Smooth muscle cell (in vitro differentiated cells): ENCODE measurements around the gene C1orf74. TPM values are rescaled to one million over a fixed set of nuclear protein-coding genes. Genes with fewer than 3 reads are reported as not detected.

ENCODE experiments used
- DNase-seq: peaks from one replicate; lab custom pipeline; 2025; ENCODE audit not compliant: unreplicated experiment; lab: John Stamatoyannopoulos, UW
- H2AFZ ChIP-seq: fragments of 200-600 bp; sonication (generic); 2 replicates; pipeline ENCODE4 v1.6.0; 2016; ENCODE audit warnings: antibody characterized with exemption, low read depth, mild to moderate bottlenecking
- H3F3A ChIP-seq: fragments of 200-600 bp; sonication (generic); 2 replicates; pipeline ENCODE4 v1.6.0; 2017; ENCODE audit warnings: antibody characterized with exemption, low read depth
- H3K27ac ChIP-seq: fragments of 200-600 bp; sonication (generic); 2 replicates; pipeline ENCODE4 v1.5.1; 2016; ENCODE audit warnings: low read depth, mild to moderate bottlenecking
- H3K27me3 ChIP-seq: fragments of 200-600 bp; sonication (generic); 2 replicates; pipeline ENCODE4 v1.6.1; 2016; ENCODE audit warnings: low read depth, mild to moderate bottlenecking
- H3K36me3 ChIP-seq: fragments of 200-600 bp; sonication (generic); 2 replicates; pipeline ENCODE4 v1.5.1; 2016; ENCODE audit warnings: low read depth
- H3K4me1 ChIP-seq: fragments of 200-600 bp; sonication (generic); 2 replicates; pipeline ENCODE4 v1.5.1; 2016; ENCODE audit warnings: low read depth
- H3K4me2 ChIP-seq: fragments of 200-600 bp; sonication (generic); 2 replicates; pipeline ENCODE4 v1.6.0; 2016; ENCODE audit warnings: mild to moderate bottlenecking
- H3K4me3 ChIP-seq: fragments of 200-600 bp; sonication (generic); 2 replicates; pipeline ENCODE4 v1.5.1; 2016; ENCODE audit warnings: mild to moderate bottlenecking
- H3K79me2 ChIP-seq: fragments of 200-600 bp; sonication (generic); 2 replicates; pipeline ENCODE4 v1.6.0; 2016; ENCODE audit warnings: low read depth, mild to moderate bottlenecking
- H3K9ac ChIP-seq: fragments of 200-600 bp; sonication (generic); 2 replicates; pipeline ENCODE4 v1.6.0; 2016; ENCODE audit warnings: low read depth
- H3K9me3 ChIP-seq: fragments of 200-600 bp; sonication (generic); replicated peaks from 2 replicates; pipeline ENCODE4 v1.5.1; 2016; ENCODE audit warnings: low read depth
- H4K20me1 ChIP-seq: fragments of 200-600 bp; sonication (generic); 2 replicates; pipeline ENCODE4 v1.6.0; 2016; ENCODE audit warnings: low read depth
- CTCF ChIP-seq: fragments of 200-600 bp; sonication (generic); IDR thresholded peaks from 2 replicates; pipeline ENCODE4 v1.5.1; 2017; ENCODE audit warnings: borderline replicate concordance, mild to moderate bottlenecking, antibody characterized with exemption; ENCODE audit not compliant: insufficient read depth, poor library complexity, severe bottlenecking
- WGBS: methylation state at CpG from one replicate; pipeline ENCODE4 v1.1.7; 2016; ENCODE audit warnings: low lambda C conversion rate; 5-methylcytosine and 5-hydroxymethylcytosine counted together
- polyA plus RNA-seq: library from polyadenylated mRNA; unstranded; fragments of >200 nt; fragmentation: Nextera tagmentation; extraction: Ambion mirVana; gene quantifications from 2 replicates; pipeline ENCODE4 v1.2.1, GENCODE V29; 2016
- total RNA-seq: library from RNA; depleted of rRNA; stranded (reverse); fragments of >200 nt; gene quantifications from 2 replicates; pipeline ENCODE4 v1.2.3, GENCODE V29; 2014

Gene C1orf74
- total and polyA plus RNA-seq, 2 experiments from 2014 or later, result 1.0 to 5.0 TPM

- Histone ChIP-seq H4K20me1 (no peaks in the 10 kb centered on the region), H3K9ac (no peak overlapping the region), H3K4me1 (no peaks in the 10 kb centered on the region), H3K27me3 (no peaks in the 10 kb centered on the region), H2AFZ (no peak overlapping the region), H3K9me3 (no peaks in the 10 kb centered on the region), H3K36me3 (no peaks in the 10 kb centered on the region), H3K4me3 (no peak overlapping the region), H3K79me2 (no peaks in the 10 kb centered on the region), H3K27ac (no peak overlapping the region), H3K4me2 (no peak overlapping the region), H3F3A (no peaks in the 10 kb centered on the region)
- TF ChIP-seq CTCF, result no peak
- WGBS, result 88% methylated on average over 2 of the region's 2 CpGs
- DNase-seq, result no peak
Observed at GRCh38 chr1:209741889-209742288, 42.5 kb downstream of the C1orf74 start.

GRCh38 chr1:209741193-209741592, 43.2 kb downstream of the C1orf74 start:
- Histone ChIP-seq H3F3A (no peaks in the 10 kb centered on the region), H2AFZ (no peak overlapping the region), H4K20me1 (no peaks in the 10 kb centered on the region), H3K9me3 (no peaks in the 10 kb centered on the region), H3K4me2 (no peak overlapping the region), H3K27me3 (no peaks in the 10 kb centered on the region), H3K4me1 (no peaks in the 10 kb centered on the region), H3K9ac (no peak overlapping the region), H3K27ac (no peak overlapping the region), H3K79me2 (no peaks in the 10 kb centered on the region), H3K4me3 (no peak overlapping the region), H3K36me3 (no peaks in the 10 kb centered on the region)
- WGBS, result 75% methylated on average over 3 of the region's 3 CpGs
- no peak for TF ChIP-seq CTCF
- DNase-seq, result no peak

GRCh38 chr1:209738270-209738669, 46.1 kb downstream of the C1orf74 start:
- Histone ChIP-seq H4K20me1 (no peaks in the 10 kb centered on the region), H3K4me2 (no peak overlapping the region), H3K9me3 (no peaks in the 10 kb centered on the region), H3K4me3 (no peak overlapping the region), H3K9ac (no peak overlapping the region), H3K27ac (no peak overlapping the region), H3K4me1 (no peaks in the 10 kb centered on the region), H2AFZ (no peak overlapping the region), H3K36me3 (no peaks in the 10 kb centered on the region), H3F3A (no peaks in the 10 kb centered on the region), H3K79me2 (no peaks in the 10 kb centered on the region), H3K27me3 (no peaks in the 10 kb centered on the region)
- no peak for TF ChIP-seq CTCF
- WGBS, result 95% methylated on average over 1 of the region's 1 CpG
- DNase-seq, result no peak

GRCh38 chr1:209737118-209737505, 47.2 kb downstream of the C1orf74 start:
- no peaks in the 10 kb centered on the region for H3K4me1 ChIP-seq
- H3K36me3 ChIP-seq, result no peaks in the 10 kb centered on the region
- H3K9me3 ChIP-seq, result no peaks in the 10 kb centered on the region
- no peaks in the 10 kb centered on the region for H4K20me1 ChIP-seq
- 86% methylated on average over 5 of the region's 5 CpGs for whole genome bisulfite sequencing
- no peak overlapping the region for H3K27ac ChIP-seq
- no peak for TF ChIP-seq CTCF
- H3F3A ChIP-seq, result no peaks in the 10 kb centered on the region
- H3K9ac ChIP-seq, result no peak overlapping the region
- H3K4me3 ChIP-seq, result no peak overlapping the region
- no peak overlapping the region for H3K4me2 ChIP-seq
- no peak for DNase-seq
- no peaks in the 10 kb centered on the region for H3K27me3 ChIP-seq
- no peak overlapping the region for H2AFZ ChIP-seq
- no peaks in the 10 kb centered on the region for H3K79me2 ChIP-seq
